ENCODE results near the gene HPS4. TPM values are rescaled to one million over a fixed set of nuclear protein-coding genes. Genes with fewer than 3 reads are reported as not detected.

Gene HPS4
- total and polyA plus RNA-seq, 11 donors: 6.2 to 15.0 (median 9.3) TPM

DNA sequence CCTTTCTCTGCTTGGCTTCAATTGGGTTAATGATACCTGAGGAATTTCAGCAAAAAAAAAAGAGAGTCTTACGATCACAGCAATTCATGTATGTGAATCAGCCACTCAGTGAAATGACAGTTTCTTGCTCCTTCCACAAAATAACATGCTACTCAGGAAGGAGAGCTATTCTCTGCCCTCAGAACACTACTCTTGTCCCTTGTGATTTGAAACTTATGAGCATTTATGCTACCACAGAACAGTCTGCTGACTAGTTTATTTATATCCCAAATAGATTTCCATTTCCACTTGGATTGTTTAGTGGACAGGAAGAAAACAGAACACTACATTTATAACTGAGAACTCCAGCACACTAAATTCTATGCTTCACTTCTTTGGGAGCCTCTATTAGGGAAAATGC, 20.2 kb upstream of the HPS4 start:
- WGBS, 4 donors: 23 to 49% (median 46%) methylated on average over 1 of the region's 1 CpG
- Histone ChIP-seq H3K27ac (peak overlapping the region; percentile 43 to 83 (median 66)), H3K27me3 (no peaks in the 10 kb centered on the region), H3K4me3 (peak overlapping the region in 3 of 12 donors; percentile 10 to 19 (median 12)), H3K9me3 (no peaks in the 10 kb centered on the region), H3K4me1 (peaks cover 0 to 25% (median 17%) of the 10 kb centered on the region in 12 donors), H3K36me3 (peaks cover 4 to 100% (median 100%) of the 10 kb centered on the region in 9 donors)
- no peak for TF ChIP-seq POLR2A (IDR thresholded peaks at IDR 0.05)
- DNase-seq (no peak), ATAC-seq (peak in 3 of 4 donors; percentile 45 to 85 (median 70))
- intact Hi-C loops (cut with DNase I): loop anchor here in 3 of 10 donors (5.0 kb wide), 3 partner anchors 49 to 149 kb away; partner anchors contain the start of gene TPST2 (in 1 of the 3)

DNA sequence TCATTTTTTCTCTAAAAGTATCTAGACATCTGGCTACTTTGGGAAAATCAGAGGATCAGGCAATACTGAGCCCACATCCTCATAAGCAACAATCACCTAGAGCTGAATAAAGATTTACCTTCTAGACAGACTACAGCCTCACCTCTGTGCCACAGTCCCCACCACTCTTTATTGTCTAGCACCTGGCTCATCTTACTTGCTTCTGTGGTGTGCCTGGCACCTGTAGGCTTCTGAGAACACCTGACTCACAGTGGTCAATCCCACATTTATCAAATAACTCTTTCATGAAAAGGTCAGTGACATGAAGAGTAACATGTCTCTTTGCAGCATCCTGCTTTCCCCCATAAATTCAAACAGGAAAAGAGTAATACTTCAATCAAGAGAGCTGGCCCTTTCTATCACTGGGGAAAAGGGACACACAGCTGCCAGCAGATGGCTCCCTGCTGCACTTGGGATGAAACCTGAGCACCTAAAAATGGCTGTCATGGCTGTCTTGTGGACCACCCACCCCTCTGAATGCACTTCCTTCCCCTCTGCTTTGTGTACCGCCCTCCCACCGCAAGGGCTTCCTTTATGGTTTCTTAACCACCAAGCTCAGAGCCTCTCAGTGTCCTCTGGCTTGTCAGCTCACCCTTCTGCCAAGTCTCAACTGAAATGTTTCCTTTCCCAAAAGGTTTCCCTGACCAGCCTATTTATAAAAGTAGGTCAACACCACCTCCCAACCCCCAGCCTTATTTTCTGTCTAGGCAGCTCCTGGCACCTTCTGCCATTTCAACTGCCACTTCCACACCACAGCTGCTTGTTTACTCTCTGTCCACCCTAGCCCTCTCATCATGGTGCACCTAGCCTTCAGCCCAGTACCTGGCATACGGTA, 19.3 kb upstream of the HPS4 start:
- no peaks in the 10 kb centered on the region for H3K9me3 ChIP-seq
- peak overlapping the region in 3 of 12 donors; percentile 11 to 19 (median 13) for H3K4me3 ChIP-seq
- DNase-seq (peak in 4 of 5 donors; percentile 23 to 60 (median 37)), ATAC-seq (peak; percentile 87 to 90 (median 88))
- peaks cover 6 to 100% (median 100%) of the 10 kb centered on the region in 9 donors for H3K36me3 ChIP-seq
- peaks cover 0 to 25% (median 17%) of the 10 kb centered on the region in 12 donors for H3K4me1 ChIP-seq
- peak overlapping the region; percentile 43 to 83 (median 66) for H3K27ac ChIP-seq
- intact Hi-C loops (cut with DNase I): loop anchor here in 3 of 10 donors (5.0 kb wide), 3 partner anchors 49 to 149 kb away; partner anchors contain the start of gene TPST2 (in 1 of the 3)
- WGBS, 4 donors: 18 to 31% (median 26%) methylated on average over 3 of the region's 3 CpGs
- no peak for TF ChIP-seq POLR2A (IDR thresholded peaks at IDR 0.05)
- TF ChIP-seq, protein P1, sequence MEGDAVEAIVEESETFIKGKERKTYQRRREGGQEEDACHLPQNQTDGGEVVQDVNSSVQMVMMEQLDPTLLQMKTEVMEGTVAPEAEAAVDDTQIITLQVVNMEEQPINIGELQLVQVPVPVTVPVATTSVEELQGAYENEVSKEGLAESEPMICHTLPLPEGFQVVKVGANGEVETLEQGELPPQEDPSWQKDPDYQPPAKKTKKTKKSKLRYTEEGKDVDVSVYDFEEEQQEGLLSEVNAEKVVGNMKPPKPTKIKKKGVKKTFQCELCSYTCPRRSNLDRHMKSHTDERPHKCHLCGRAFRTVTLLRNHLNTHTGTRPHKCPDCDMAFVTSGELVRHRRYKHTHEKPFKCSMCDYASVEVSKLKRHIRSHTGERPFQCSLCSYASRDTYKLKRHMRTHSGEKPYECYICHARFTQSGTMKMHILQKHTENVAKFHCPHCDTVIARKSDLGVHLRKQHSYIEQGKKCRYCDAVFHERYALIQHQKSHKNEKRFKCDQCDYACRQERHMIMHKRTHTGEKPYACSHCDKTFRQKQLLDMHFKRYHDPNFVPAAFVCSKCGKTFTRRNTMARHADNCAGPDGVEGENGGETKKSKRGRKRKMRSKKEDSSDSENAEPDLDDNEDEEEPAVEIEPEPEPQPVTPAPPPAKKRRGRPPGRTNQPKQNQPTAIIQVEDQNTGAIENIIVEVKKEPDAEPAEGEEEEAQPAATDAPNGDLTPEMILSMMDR (IDR thresholded peaks at IDR 0.05): peak; percentile 26 to 67 (median 54)
- H3K27me3 ChIP-seq: no peaks in the 10 kb centered on the region

DNA sequence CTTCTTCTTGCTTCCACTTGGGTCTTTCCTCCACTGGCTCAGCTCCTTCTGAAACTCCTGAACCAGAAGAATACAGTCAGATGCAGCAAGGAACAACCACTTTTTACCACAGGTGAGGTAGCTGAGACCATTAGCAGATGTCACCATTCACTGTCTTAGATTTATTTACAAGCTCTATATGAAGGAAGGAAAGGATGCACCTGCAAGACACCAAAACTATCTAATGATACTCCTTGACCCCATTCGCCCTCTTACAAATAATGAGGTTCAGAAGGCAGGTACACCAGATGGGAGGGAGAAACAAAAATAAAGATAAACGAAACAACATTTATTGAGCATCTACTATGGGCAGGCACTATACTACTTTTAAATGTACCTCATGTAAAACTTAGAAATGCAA, 18.4 kb upstream of the HPS4 start:
- WGBS, 4 donors: 84 to 92% (median 92%) methylated on average over 2 of the region's 2 CpGs
- Histone ChIP-seq H3K9me3 (no peaks in the 10 kb centered on the region), H3K4me1 (peaks cover 0 to 25% (median 17%) of the 10 kb centered on the region in 12 donors), H3K36me3 (peaks cover 6 to 100% (median 100%) of the 10 kb centered on the region in 9 donors), H3K4me3 (no peak overlapping the region), H3K27ac (peak overlapping the region in 2 of 12 donors; percentile 71 to 83), H3K27me3 (no peaks in the 10 kb centered on the region)
- DNase-seq (no peak), ATAC-seq (no peak)
- TF ChIP-seq POLR2A (IDR thresholded peaks at IDR 0.05): no peak
- TF ChIP-seq, protein P1 (IDR thresholded peaks at IDR 0.05): no peak
- intact Hi-C loops (cut with DNase I): loop anchor here in 3 of 10 donors (5.0 kb wide), 3 partner anchors 50 to 150 kb away; partner anchors contain the start of gene TPST2 (in 1 of the 3)

DNA sequence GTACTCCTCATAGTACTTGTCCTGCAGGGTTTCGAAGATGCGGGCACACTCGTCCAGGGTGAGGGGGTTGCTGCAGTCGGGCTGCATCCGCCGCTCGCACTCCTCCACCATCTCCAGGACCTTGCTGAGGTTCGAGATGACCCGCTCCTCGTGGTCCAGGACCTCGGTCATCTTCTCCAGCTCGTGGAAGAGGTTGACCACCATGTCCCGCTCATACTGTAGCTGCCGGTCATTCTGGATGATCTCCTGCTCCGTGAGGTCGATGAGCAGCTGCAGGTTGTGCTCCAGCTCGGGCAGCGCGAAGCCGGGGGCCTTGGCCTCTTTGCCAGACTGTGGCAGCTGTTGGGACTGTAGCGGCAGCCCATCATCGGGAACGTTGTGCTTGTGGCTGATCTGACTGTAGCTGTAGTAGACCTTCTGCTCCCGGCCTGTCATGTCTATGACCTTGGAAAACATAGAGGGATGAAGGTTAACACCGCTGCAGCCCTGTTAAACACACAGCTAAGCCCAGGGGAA, 15.7 kb upstream of the HPS4 start:
- no peak overlapping the region for H3K27ac ChIP-seq
- 92 to 93% (median 93%) methylated on average over 16 to 25 of the region's 25 CpGs for WGBS, 4 donors
- ATAC-seq: no peak

More for the DNA sequence above, 15.7 kb upstream of the HPS4 start:
- Histone ChIP-seq H3K4me3 (no peak overlapping the region), H3K9me3 (no peaks in the 10 kb centered on the region), H3K4me1 (peaks cover 0 to 20% (median 15%) of the 10 kb centered on the region in 12 donors), H3K27me3 (no peaks in the 10 kb centered on the region), H3K36me3 (peaks cover 6 to 100% (median 99%) of the 10 kb centered on the region in 9 donors)
- TF ChIP-seq, protein P1 (IDR thresholded peaks at IDR 0.05): no peak
- TF ChIP-seq POLR2A (IDR thresholded peaks at IDR 0.05): no peak
- no peak for DNase-seq
- intact Hi-C loops (cut with DNase I): no loop called here

Data from heart left ventricle (tissue), 16 donors.